ENCODE results near the gene CFAP46.

Gene CFAP46

DNA sequence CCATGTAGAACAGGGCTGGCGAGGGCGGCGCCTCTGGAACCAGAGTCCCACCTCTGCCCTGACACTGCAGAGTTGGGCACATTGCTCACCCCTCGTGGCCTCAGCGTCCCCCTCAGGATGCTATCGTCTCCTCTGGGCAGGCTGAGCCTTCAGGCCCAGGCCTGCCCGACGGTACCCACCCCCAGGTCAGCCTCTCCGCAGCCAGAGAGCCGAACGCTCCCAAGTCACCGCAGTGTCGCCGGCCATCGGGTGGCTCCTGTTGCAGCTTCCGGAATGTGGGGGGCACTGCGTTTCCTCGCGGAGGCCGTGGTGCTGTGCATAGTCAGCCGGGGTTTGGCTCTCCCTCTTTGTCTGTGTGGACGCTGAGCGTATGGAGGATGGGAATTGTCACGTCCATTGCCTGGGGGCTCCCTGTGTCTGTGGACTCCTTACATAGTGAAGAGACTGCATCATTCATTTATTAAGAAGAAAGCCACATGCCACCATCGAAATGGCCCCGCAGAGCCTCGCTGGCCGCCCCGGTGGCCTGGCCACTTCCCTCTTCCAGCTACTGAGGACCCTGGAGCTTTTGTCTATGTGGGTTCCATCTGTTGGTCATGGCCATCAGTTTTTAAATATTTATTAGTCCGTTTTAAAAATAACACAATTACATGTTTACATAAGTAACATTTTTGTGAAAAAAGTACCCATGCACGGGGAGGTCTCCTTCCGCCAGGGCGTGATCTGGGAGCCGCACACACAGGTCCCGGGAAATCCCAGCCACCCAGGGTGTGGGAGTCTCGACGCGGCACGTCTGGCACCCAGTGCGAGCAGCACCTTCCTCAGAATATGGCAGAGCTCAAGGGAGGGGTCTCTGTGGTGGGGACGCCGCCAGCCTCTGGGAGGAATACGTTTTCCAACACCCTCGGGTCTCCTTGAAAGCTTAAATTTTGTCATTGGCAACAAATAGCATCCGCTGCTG, 172.0 kb downstream of the CFAP46 start:
- H3K9ac ChIP-seq (ENCODE audit: insufficient read length, low read depth) = no peak overlapping the region
- peaks cover 11% of the 10 kb centered on the region for H3K36me3 ChIP-seq (ENCODE audit: insufficient read depth, insufficient read length, low read length)
- no peak for DNase-seq (ENCODE audit: low read depth, low spot score)
- no peak overlapping the region for H3K4me3 ChIP-seq (ENCODE audit: insufficient read length, low read depth)
- H3K4me1 ChIP-seq (ENCODE audit: insufficient read depth, insufficient read length) = peaks cover 3% of the 10 kb centered on the region
- TF ChIP-seq YY1 (IDR thresholded peaks at IDR 0.05; ENCODE audit: insufficient read depth, insufficient read length) = no peak
- TF ChIP-seq ZNF274 (IDR thresholded peaks at IDR 0.05; ENCODE audit: low read depth, low read length) = no peak
- TF ChIP-seq SUZ12 (IDR thresholded peaks at IDR 0.05; ENCODE audit: extremely low read depth, insufficient read depth, insufficient read length) = no peak
- H3K27me3 ChIP-seq (ENCODE audit: insufficient read depth, insufficient read length) = no peaks in the 10 kb centered on the region
- no peaks in the 10 kb centered on the region; the same call in 1 of the 2 replicates for H3K9me3 ChIP-seq (ENCODE audit: insufficient read depth, low read length)

DNA sequence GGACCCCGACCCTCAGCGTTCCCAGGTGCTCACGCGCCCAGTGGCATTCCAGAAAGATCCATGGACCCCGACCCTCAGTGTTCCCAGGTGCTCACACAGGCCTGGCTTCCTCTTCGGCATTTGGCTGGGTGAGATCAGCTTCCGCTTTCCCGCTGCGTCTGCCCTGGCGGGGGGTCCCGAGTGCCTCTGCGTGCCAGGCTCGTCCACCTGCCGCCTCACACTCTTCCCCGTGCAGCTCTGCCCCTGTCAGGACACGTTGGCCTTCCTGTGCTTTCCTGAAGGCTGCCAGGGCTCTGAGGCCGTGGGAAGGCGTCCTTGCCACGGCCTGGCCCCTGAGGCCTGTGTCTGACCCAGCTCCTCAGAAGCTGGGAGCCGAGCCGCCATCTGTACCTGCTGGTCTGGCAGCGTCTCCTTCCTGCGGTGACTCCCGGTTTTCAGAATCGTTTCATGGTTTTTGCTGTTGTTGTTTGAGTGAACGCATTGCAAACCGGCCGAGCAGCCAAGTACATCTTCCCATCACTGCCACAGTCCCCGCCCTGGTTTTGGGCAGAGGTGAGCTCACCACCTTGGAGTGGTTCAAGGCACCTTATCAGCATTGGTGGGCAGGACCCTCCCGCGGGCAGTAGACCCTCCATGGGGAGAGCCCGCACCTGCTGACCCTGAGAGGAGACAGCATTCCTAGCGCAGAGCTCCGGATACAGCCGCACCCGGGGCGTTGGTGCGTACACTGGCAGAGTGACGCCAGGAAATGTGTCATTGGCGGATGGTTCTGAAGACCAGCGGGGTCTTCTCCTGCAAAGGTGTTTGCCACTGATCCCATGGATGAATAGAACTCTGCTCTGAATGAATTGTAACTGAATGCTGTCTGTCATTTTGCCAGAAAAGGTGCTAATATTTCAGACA, 173.8 kb downstream of the CFAP46 start:
- Histone ChIP-seq H3K9me3 (ENCODE audit: insufficient read depth, low read length) (no peaks in the 10 kb centered on the region; the same call in 1 of the 2 replicates), H3K36me3 (ENCODE audit: insufficient read depth, insufficient read length, low read length) (peaks cover 11% of the 10 kb centered on the region), H3K27me3 (ENCODE audit: insufficient read depth, insufficient read length) (no peaks in the 10 kb centered on the region), H3K4me3 (ENCODE audit: insufficient read length, low read depth) (no peak overlapping the region), H3K9ac (ENCODE audit: insufficient read length, low read depth) (no peak overlapping the region), H3K4me1 (ENCODE audit: insufficient read depth, insufficient read length) (no peaks in the 10 kb centered on the region)
- DNase-seq (ENCODE audit: low read depth, low spot score) = no peak
- TF ChIP-seq YY1 (IDR thresholded peaks at IDR 0.05; ENCODE audit: insufficient read depth, insufficient read length) (no peak), ZNF274 (IDR thresholded peaks at IDR 0.05; ENCODE audit: low read depth, low read length) (no peak)

DNA sequence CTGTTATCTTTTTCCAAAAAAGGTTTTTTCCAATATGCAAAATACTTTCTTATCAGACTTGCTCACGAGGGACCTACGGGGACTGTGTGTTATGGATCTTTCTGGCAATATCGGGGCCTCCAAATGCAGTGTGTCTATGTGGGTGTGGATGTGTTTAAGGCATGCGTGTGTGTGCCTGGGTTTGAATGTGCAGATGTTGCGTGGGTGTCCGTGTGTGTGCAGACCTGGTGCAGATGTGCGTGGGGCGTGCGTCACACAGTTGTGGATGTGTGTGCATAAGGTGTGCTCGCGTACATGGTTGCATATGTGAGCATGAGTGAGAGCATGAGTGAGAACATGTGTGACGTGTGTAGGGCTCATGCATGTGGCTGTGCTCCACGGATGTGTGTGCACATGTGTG, 176.1 kb downstream of the CFAP46 start:
- no peaks in the 10 kb centered on the region for H3K27me3 ChIP-seq (ENCODE audit: insufficient read depth, insufficient read length)
- TF ChIP-seq SUZ12 (IDR thresholded peaks at IDR 0.05; ENCODE audit: extremely low read depth, insufficient read depth, insufficient read length) (no peak), ZNF274 (IDR thresholded peaks at IDR 0.05; ENCODE audit: low read depth, low read length) (no peak), YY1 (IDR thresholded peaks at IDR 0.05; ENCODE audit: insufficient read depth, insufficient read length) (no peak)
- H3K9ac ChIP-seq (ENCODE audit: insufficient read length, low read depth) = no peak overlapping the region
- H3K36me3 ChIP-seq (ENCODE audit: insufficient read depth, insufficient read length, low read length) = peaks cover 11% of the 10 kb centered on the region
- peaks cover 10% of the 10 kb centered on the region; the same call in 1 of the 2 replicates for H3K9me3 ChIP-seq (ENCODE audit: insufficient read depth, low read length)
- no peak for DNase-seq (ENCODE audit: low read depth, low spot score)
- H3K4me1 ChIP-seq (ENCODE audit: insufficient read depth, insufficient read length) = no peaks in the 10 kb centered on the region
- H3K4me3 ChIP-seq (ENCODE audit: insufficient read length, low read depth) = no peak overlapping the region

DNA sequence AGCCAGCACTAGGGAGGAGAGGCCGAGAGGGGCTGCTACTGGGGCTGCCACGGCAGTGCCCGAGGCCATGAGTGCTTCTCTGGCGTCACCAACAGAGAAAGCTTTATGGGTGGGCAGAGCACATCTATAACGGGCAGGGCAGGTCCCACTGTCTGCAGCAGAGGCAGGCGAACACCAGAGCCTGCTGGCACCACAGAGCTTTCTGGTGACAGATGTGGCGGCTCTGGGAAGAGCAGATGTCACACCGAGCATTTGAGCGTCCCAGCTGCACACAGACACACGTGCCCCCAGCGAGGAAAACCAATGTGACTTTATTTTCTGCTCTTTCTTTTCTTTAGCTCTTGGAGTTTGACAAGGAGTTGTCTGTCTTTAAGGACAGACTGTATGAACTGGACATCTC, 176.9 kb downstream of the CFAP46 start:
- no peaks in the 10 kb centered on the region for H3K4me1 ChIP-seq (ENCODE audit: insufficient read depth, insufficient read length)
- no peaks in the 10 kb centered on the region for H3K27me3 ChIP-seq (ENCODE audit: insufficient read depth, insufficient read length)
- no peak overlapping the region for H3K4me3 ChIP-seq (ENCODE audit: insufficient read length, low read depth)
- no peak for DNase-seq (ENCODE audit: low read depth, low spot score)
- peaks cover 10% of the 10 kb centered on the region; the same call in 1 of the 2 replicates for H3K9me3 ChIP-seq (ENCODE audit: insufficient read depth, low read length)
- no peak for TF ChIP-seq YY1 (IDR thresholded peaks at IDR 0.05; ENCODE audit: insufficient read depth, insufficient read length)
- TF ChIP-seq SUZ12 (IDR thresholded peaks at IDR 0.05; ENCODE audit: extremely low read depth, insufficient read depth, insufficient read length) = no peak
- no peak for TF ChIP-seq ZNF274 (IDR thresholded peaks at IDR 0.05; ENCODE audit: low read depth, low read length)
- H3K9ac ChIP-seq (ENCODE audit: insufficient read length, low read depth) = no peak overlapping the region
- peaks cover 11% of the 10 kb centered on the region for H3K36me3 ChIP-seq (ENCODE audit: insufficient read depth, insufficient read length, low read length)

DNA sequence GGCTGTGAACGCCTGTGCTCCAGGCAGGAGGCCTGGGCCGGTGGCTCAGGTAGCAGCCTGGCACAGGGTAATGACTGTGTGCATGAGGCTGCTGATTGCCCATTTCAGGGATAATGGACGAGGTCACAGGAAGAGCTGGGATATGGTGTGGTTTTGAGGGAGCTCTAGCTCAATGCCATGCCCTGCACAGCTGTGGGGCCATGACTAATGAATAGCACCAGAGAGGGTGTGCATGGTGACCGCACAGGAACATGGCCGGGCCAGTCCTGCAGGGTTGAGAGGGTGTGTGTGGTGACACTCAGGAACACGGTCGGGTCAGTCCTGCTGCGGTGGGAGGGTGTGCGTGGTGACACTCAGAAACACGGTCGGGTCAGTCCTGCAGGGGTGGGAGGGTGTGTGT, 178.3 kb downstream of the CFAP46 start:
- Histone ChIP-seq H3K36me3 (ENCODE audit: insufficient read depth, insufficient read length, low read length) (peaks cover 6% of the 10 kb centered on the region), H3K9ac (ENCODE audit: insufficient read length, low read depth) (no peak overlapping the region), H3K27me3 (ENCODE audit: insufficient read depth, insufficient read length) (no peaks in the 10 kb centered on the region), H3K4me3 (ENCODE audit: insufficient read length, low read depth) (no peak overlapping the region), H3K4me1 (ENCODE audit: insufficient read depth, insufficient read length) (no peaks in the 10 kb centered on the region), H3K9me3 (ENCODE audit: insufficient read depth, low read length) (peaks cover 10% of the 10 kb centered on the region; the same call in 1 of the 2 replicates)
- DNase-seq (ENCODE audit: low read depth, low spot score) = no peak
- no peak for TF ChIP-seq YY1 (IDR thresholded peaks at IDR 0.05; ENCODE audit: insufficient read depth, insufficient read length)
- no peak for TF ChIP-seq ZNF274 (IDR thresholded peaks at IDR 0.05; ENCODE audit: low read depth, low read length)
- no peak for TF ChIP-seq SUZ12 (IDR thresholded peaks at IDR 0.05; ENCODE audit: extremely low read depth, insufficient read depth, insufficient read length)

DNA sequence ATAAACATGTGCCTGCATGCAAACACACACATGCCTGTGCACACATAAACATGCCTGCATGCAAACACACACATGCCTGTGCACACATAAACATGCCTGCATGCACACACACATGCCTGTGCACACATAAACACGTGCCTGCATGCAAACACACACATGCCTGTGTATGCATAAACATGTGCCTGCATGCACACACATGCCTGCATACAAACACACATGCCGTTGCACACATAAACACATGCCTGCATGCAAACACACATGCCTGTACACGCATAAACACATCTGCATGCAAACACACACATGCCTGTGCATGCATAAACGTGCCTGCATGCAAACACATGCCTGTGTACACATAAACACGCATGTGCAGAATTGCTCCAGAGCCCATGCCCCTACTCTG, 178.8 kb downstream of the CFAP46 start:
- no peaks in the 10 kb centered on the region for H3K4me1 ChIP-seq (ENCODE audit: insufficient read depth, insufficient read length)
- H3K36me3 ChIP-seq (ENCODE audit: insufficient read depth, insufficient read length, low read length) = peaks cover 3% of the 10 kb centered on the region
- no peaks in the 10 kb centered on the region for H3K27me3 ChIP-seq (ENCODE audit: insufficient read depth, insufficient read length)
- no peak overlapping the region for H3K9ac ChIP-seq (ENCODE audit: insufficient read length, low read depth)
- DNase-seq (ENCODE audit: low read depth, low spot score) = no peak
- TF ChIP-seq YY1 (IDR thresholded peaks at IDR 0.05; ENCODE audit: insufficient read depth, insufficient read length) = no peak
- TF ChIP-seq ZNF274 (IDR thresholded peaks at IDR 0.05; ENCODE audit: low read depth, low read length) = no peak
- TF ChIP-seq SUZ12 (IDR thresholded peaks at IDR 0.05; ENCODE audit: extremely low read depth, insufficient read depth, insufficient read length) = no peak
- H3K4me3 ChIP-seq (ENCODE audit: insufficient read length, low read depth) = no peak overlapping the region
- peaks cover 10% of the 10 kb centered on the region; the same call in 1 of the 2 replicates for H3K9me3 ChIP-seq (ENCODE audit: insufficient read depth, low read length)
